Neural progenitor cell (in vitro differentiated cells): Measurements from ENCODE around the gene ERMARD. TPM values are rescaled to one million over a fixed set of nuclear protein-coding genes. Genes with fewer than 3 reads are reported as not detected.

Experiments used
- DNase-seq: peaks from one replicate; pipeline ENCODE4 v3.0.0-alpha.2; 2016; ENCODE audit warnings: low spot score
- H2AFZ ChIP-seq: fragments of 200-600 bp; sonication (generic); replicated peaks from 2 replicates; pipeline ENCODE4 v1.6.1; 2016; ENCODE audit warnings: antibody characterized with exemption
- H3F3A ChIP-seq: fragments of 200-600 bp; sonication (generic); 2 replicates; pipeline ENCODE4 v1.6.1; 2016; ENCODE audit warnings: antibody characterized with exemption, low read depth
- H3K27ac ChIP-seq: fragments of 200-600 bp; sonication (generic); 2 replicates; pipeline ENCODE4 v1.5.1; 2016; ENCODE audit warnings: mild to moderate bottlenecking
- H3K27me3 ChIP-seq: fragments of 200-600 bp; sonication (generic); 2 replicates; pipeline ENCODE4 v1.6.1; 2016; ENCODE audit warnings: mild to moderate bottlenecking, moderate library complexity
- H3K36me3 ChIP-seq: fragments of 200-600 bp; sonication (generic); 2 replicates; pipeline ENCODE4 v1.5.1; 2016
- H3K4me1 ChIP-seq: fragments of 200-600 bp; sonication (generic); 2 replicates; pipeline ENCODE4 v1.6.1; 2016; ENCODE audit warnings: mixed run types
- H3K4me2 ChIP-seq: fragments of 200-600 bp; sonication (generic); 2 replicates; pipeline ENCODE4 v1.6.1; 2016
- H3K4me3 ChIP-seq: fragments of 200-600 bp; sonication (generic); 2 replicates; pipeline ENCODE4 v1.5.1; 2016
- H3K79me2 ChIP-seq: fragments of 200-600 bp; sonication (generic); 2 replicates; pipeline ENCODE4 v1.6.1; 2016; ENCODE audit warnings: low read depth
- H3K9ac ChIP-seq: fragments of 200-600 bp; sonication (generic); 2 replicates; pipeline ENCODE4 v1.6.1; 2016
- H3K9me3 ChIP-seq: fragments of 200-600 bp; sonication (generic); 2 replicates; pipeline ENCODE4 v1.5.1; 2016; ENCODE audit warnings: low read depth
- H4K20me1 ChIP-seq: fragments of 200-600 bp; sonication (generic); 2 replicates; pipeline ENCODE4 v1.6.1; 2016; ENCODE audit warnings: low read depth
- H3K27ac Mint-ChIP-seq: 3 replicates; pipeline ENCODE4 v1.8.0; 2021; ENCODE audit warnings: mixed read lengths
- H3K27me3 Mint-ChIP-seq: 2 replicates; pipeline ENCODE4 v1.8.0; 2022; ENCODE audit warnings: low read depth, mild to moderate bottlenecking, inconsistent platforms, moderate library complexity, mixed read lengths; ENCODE audit not compliant: insufficient read depth
- H3K36me3 Mint-ChIP-seq: 3 replicates; pipeline ENCODE4 v1.8.0; 2021; ENCODE audit warnings: mixed read lengths
- H3K4me1 Mint-ChIP-seq: 3 replicates; pipeline ENCODE4 v1.8.0; 2021; ENCODE audit warnings: mixed read lengths
- H3K4me3 Mint-ChIP-seq: 3 replicates; pipeline ENCODE4 v1.8.0; 2021; ENCODE audit warnings: mild to moderate bottlenecking, moderate library complexity, mixed read lengths
- H3K9me3 Mint-ChIP-seq: 3 replicates; pipeline ENCODE4 v1.8.0; 2020; ENCODE audit warnings: mixed read lengths
- CTCF ChIP-seq: fragments of 200-600 bp; sonication (generic); IDR thresholded peaks from 2 replicates; pipeline ENCODE4 v1.5.1; 2017; ENCODE audit warnings: antibody characterized with exemption, mild to moderate bottlenecking
- EZH2 ChIP-seq: fragments of 200-600 bp; sonication (generic); IDR thresholded peaks from 2 replicates; pipeline ENCODE4 v1.6.1; 2017; ENCODE audit warnings: antibody characterized with exemption, mild to moderate bottlenecking, moderate library complexity
- EZH2phosphoT487 ChIP-seq: fragments of 200-600 bp; sonication (generic); IDR thresholded peaks from 2 replicates; pipeline ENCODE4 v1.6.1; 2017; ENCODE audit warnings: antibody characterized with exemption
- total RNA-seq: library from RNA; depleted of rRNA; stranded (reverse); fragments of >200 nt; gene quantifications from 2 replicates; pipeline ENCODE4 v1.2.3, GENCODE V29; 2015; ENCODE audit warnings: low replicate concordance

The ERMARD gene
- total RNA-seq, 1 donor from 2014 or later = 31.4 TPM

DNA sequence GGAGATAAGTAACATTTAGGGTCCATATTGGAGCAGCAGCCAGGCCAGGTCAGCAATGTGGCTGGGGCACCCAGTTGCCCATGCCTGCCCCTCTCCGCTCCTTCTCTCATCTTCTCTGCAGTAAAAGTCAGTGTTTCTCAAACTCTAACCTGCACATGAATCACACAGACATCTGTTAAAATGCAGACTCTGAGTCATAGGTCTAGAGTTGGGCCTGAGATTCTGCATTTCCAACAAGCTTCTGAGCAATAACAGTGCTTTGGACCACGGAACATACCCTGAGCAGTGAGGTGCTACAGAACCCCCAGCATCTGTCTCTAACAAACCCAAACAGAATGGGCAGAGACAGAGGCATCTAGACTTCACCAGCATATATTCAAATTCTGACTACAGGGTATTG lies 37.2 kb upstream of the ERMARD start:
- H3K27ac ChIP-seq = no peak overlapping the region
- peaks cover 10% of the 10 kb centered on the region for H4K20me1 ChIP-seq
- Mint-ChIP-seq H3K4me3 (no peak overlapping the region), H3K4me1 (no peaks in the 10 kb centered on the region), H3K27me3 (peaks cover 2% of the 10 kb centered on the region), H3K27ac (no peak overlapping the region), H3K9me3 (no peaks in the 10 kb centered on the region), H3K36me3 (peaks cover 16% of the 10 kb centered on the region)
- no peak overlapping the region for H2AFZ ChIP-seq
- no peak overlapping the region for H3K4me3 ChIP-seq
- peaks cover 25% of the 10 kb centered on the region for H3K36me3 ChIP-seq
- H3K4me2 ChIP-seq = no peak overlapping the region
- no peaks in the 10 kb centered on the region for H3K27me3 ChIP-seq
- peaks cover 5% of the 10 kb centered on the region for H3F3A ChIP-seq
- DNase-seq = no peak
- H3K9me3 ChIP-seq = no peaks in the 10 kb centered on the region
- no peak for TF ChIP-seq EZH2
- no peak for TF ChIP-seq CTCF
- TF ChIP-seq EZH2phosphoT487 = no peak
- no peaks in the 10 kb centered on the region for H3K4me1 ChIP-seq
- peaks cover 23% of the 10 kb centered on the region for H3K79me2 ChIP-seq
- no peak overlapping the region for H3K9ac ChIP-seq

DNA sequence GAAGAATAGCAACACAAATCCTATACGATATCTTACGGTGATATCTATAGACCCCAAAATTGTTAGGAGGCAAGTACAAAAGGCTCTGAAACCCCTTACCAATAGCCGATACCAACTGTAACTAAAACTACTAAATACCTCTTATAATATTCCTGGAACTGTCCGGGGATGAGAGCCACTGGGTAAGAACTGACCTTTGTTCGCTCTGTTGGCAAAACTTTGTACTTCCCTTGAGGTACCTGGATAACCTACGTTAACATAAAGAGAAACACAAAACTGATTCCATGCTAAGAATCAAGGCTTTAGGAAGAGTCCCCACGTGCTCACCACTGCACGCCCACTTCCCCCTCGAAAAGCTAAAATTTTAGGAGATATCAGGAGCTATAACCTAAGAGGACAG lies 36.8 kb upstream of the ERMARD start:
- Mint-ChIP-seq H3K27me3 (peaks cover 2% of the 10 kb centered on the region), H3K27ac (no peak overlapping the region), H3K36me3 (peaks cover 16% of the 10 kb centered on the region), H3K4me1 (no peaks in the 10 kb centered on the region), H3K4me3 (no peak overlapping the region), H3K9me3 (no peaks in the 10 kb centered on the region)
- peaks cover 5% of the 10 kb centered on the region for H3F3A ChIP-seq
- H3K36me3 ChIP-seq = peaks cover 25% of the 10 kb centered on the region
- H3K9ac ChIP-seq = no peak overlapping the region
- H3K4me1 ChIP-seq = no peaks in the 10 kb centered on the region
- no peaks in the 10 kb centered on the region for H3K27me3 ChIP-seq
- no peak for DNase-seq
- peaks cover 12% of the 10 kb centered on the region for H4K20me1 ChIP-seq
- H2AFZ ChIP-seq = no peak overlapping the region
- no peaks in the 10 kb centered on the region for H3K9me3 ChIP-seq
- H3K79me2 ChIP-seq = peaks cover 27% of the 10 kb centered on the region
- no peak overlapping the region for H3K27ac ChIP-seq
- no peak for TF ChIP-seq EZH2phosphoT487
- TF ChIP-seq CTCF = no peak
- TF ChIP-seq EZH2 = no peak
- H3K4me3 ChIP-seq = no peak overlapping the region
- no peak overlapping the region for H3K4me2 ChIP-seq

DNA sequence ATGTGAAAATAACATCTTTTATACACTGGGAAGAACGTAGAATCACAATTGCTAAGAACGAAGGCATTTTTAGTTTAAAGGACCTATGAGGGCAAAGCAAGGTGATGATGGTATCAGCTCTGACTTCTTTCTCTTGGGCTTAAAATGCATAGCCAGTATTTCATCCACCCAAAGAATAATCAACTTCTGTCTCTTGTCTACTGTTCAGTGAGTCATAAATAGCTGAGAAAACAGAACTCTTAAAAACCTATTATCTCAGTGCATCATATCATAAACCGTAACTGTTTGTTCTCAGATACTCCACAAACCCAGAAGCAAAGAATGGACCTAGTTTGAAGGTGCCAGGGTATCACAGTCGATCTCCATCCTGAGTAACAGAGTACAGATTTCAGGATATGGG lies 32.3 kb upstream of the ERMARD start:
- Histone ChIP-seq H3K9ac (no peak overlapping the region), H3K79me2 (peaks cover 67% of the 10 kb centered on the region), H3K27ac (no peak overlapping the region), H3K9me3 (no peaks in the 10 kb centered on the region), H3F3A (peaks cover 12% of the 10 kb centered on the region), H3K36me3 (peaks cover 19% of the 10 kb centered on the region), H2AFZ (no peak overlapping the region), H3K4me3 (no peak overlapping the region), H3K27me3 (no peaks in the 10 kb centered on the region), H3K4me2 (no peak overlapping the region), H3K4me1 (peaks cover 20% of the 10 kb centered on the region), H4K20me1 (peaks cover 48% of the 10 kb centered on the region)
- TF ChIP-seq EZH2 (no peak), CTCF (no peak), EZH2phosphoT487 (no peak)
- Mint-ChIP-seq H3K27ac (no peak overlapping the region), H3K4me1 (peaks cover 14% of the 10 kb centered on the region), H3K36me3 (peaks cover 11% of the 10 kb centered on the region), H3K4me3 (no peak overlapping the region), H3K27me3 (peaks cover 3% of the 10 kb centered on the region), H3K9me3 (no peaks in the 10 kb centered on the region)
- no peak for DNase-seq
